Stimulated activated CD4-positive, alpha-beta T cell treated with anti-CD3 and anti-CD28 coated beads, TNF-alpha, amount 100 ng/mL, for 48 hours (primary cell): ENCODE measurements around the gene MYOG.
A peak's percentile ranks its signal among the peaks of the same experiment; 100 is the strongest.

Source experiments
- DNase-seq, 3 donors: peaks; one replicate each; pipeline ENCODE4 v3.0.0-alpha.2; 2020; ENCODE audit warnings: low read depth in 3 of 3

MYOG gene

DNA sequence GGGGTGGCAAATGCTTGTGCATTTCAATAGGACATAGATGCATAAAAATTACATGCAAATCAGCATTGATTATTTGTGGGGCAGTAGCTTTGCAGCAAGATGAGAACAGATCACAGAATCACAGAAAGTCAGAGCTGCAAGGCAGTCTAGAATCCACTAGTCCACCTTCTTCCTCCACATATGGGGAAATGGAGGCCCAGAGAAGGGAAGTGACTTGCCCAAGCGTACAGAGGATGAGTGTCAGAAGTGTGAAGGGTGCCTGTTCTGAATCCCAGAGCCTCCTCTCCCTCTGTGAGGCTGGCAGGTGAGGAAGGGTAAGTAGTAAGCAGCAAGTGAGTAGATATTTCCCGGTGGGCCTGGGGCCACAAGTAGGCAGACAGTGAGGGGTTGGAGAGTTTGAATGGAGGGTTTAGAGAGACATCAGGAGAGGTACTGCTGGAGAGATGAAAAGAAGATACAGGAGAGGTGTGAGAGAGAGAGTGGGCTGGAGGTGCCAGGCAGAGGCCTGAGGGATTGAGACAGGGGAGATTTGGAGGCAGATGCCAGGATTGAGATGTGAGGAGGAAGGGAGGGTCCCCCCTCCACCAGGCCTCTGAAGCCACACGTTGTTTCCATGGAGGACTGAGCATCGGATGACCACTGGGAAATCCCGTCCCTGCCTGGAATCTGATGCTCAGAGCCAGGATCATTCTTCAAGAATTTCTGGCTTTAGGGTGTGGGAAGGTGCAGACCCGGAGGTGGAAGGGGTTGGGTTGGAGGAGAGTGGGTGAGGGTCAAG lies 4.8 kb upstream of the MYOG start:
- no peak for DNase-seq

DNA sequence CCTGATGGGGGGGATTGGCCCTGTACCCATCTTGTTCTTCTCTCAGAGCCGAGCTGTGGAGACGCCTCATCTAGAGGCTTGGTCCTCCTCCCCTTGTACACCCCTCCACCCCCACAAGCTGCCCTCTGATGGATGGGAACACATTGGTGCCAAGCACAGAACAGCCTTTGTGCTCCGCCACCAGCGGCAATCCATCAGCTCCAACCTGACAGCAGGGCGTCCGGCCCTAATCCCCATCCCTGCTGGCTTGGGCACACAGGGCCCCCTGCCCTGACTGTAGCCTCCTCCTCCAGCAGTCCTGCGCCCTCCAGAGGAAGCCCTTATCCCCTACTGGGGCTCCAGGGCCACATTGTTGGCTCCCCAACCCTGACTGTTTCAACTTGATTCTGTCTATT lies 3.8 kb upstream of the MYOG start:
- no peak for DNase-seq

DNA sequence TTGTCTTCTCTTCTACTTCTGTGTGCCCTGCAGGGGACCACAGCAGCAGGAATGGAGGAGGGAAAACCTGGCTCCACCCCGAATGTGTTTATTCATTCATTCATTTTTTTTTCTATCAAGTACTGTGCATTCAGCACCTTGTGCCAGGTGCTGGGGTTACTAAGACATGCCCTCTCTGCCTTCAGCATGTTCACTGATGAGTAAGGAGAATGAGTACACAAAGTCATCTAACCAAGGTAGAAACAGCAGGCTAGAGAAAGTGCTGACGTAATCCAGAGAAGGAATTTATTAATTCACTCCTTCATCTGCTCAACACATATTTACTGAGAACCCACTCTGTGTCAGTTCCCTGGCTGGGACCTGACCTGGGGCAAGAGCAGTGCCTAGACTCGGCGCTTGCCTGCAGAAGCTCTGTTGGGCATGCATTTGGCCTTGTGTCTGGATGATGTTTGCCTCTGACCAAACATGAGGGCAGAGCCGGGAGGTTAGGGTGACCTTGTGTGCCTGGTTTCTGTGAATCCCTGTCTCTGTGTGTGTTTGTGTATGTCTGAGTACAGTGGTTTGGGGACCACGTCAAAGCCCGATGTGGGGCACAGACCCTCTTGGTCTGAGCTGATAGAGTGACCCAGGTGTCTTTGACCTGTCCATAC lies 3.3 kb upstream of the MYOG start:
- no peak for DNase-seq

DNA sequence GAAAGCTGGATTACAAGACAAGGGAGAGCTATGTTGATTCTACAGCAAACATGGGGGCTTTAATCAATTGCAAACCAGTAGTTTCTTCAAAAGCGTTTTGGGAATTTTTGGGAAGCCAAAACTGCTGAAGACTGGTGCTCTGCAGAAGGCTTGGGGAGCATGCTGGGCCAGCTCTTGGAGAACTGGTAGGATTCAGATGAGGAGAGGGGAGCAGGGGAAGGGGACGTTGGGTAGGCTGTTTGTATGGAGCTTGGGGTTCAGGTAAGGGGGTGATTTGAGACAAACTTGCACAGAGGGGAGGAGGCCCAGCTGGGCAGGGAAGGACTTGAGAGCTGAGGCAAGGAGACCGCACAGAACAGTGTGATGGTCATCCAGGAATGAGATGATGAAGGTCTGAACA lies 2.6 kb upstream of the MYOG start:
- no peak for DNase-seq

DNA sequence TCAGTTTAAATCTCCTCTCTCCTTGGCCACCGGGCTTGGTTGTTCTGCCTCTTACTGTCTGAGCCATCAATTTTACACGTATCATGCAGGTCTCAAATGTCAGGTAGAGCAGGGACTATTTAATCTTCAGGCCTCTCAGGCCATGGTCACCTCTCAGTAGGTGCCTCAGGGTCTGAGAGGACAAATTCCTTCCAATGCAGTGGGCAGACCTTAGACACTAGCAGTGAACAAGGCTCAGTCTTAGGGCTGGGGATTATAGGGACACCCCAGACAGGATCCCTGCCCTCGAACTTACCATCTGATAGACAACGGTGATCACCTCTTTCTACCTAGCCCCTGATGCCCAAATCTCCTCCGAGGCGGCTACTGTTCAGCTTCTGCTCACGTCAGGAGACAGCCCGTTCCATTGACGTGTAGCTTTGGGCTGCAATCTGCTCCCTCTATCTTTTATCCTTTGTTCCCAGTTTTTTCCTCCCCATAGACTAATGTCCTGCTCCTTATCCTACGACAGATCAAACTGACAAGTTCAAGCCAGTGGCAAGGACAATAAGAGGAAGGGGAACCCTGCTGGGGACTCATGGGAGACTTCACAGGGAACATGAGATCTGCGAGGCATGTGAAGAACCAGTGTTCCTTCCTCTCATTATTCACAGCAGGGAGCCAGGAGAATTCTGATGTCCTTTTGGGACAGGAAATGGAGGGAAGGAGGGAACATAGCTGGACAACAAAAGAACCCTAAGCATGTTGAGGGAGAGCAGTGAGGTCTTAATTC lies 1.4 kb upstream of the MYOG start:
- DNase-seq = no peak

DNA sequence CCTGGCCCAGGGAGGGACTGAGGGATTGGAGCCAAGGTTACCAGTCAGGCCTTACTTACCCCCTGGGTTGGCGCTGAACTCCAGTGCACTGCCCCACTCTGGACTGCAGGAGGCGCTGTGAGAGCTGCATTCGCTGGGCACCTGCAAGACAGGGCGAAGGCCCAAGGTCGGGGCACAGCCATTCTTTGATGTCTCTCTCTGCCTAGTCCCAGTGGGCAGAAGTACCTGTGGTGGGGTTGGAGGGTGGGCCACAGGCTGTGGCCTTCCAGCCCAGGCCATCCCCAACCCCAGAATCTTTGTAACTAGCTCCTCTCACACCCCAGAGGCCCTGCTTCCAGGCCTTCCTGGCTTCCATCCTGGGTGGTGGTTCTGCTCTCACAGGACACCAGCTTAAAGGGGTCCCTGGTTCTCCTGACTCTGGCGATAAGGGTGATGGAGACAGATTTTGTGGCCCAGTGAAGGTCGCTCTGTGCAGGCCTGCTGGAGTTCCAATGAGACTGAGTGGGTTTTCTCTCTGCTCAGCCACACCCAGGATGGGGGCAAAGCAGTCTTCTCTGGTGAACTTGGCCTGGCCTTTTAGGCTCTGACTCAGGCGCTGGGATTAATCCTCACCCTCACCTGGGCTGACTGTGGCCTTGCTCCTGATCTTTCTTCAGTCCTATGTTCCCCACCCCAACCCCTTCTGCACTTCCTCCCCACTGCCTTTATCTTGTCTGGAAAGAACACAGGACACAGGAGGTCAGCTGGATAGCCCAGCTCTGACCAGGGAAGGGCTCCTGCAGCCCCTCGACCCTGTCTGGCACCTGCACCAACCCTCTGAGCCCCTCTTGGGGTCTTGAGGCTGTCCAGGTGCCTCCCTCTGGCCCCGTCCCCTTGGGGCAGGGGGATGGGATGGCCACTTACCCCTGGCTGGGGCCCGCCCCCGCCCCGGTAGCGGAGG lies 954 bp downstream of the MYOG start:
- DNase-seq = peak; percentile 19 to 38 (median 21)

DNA sequence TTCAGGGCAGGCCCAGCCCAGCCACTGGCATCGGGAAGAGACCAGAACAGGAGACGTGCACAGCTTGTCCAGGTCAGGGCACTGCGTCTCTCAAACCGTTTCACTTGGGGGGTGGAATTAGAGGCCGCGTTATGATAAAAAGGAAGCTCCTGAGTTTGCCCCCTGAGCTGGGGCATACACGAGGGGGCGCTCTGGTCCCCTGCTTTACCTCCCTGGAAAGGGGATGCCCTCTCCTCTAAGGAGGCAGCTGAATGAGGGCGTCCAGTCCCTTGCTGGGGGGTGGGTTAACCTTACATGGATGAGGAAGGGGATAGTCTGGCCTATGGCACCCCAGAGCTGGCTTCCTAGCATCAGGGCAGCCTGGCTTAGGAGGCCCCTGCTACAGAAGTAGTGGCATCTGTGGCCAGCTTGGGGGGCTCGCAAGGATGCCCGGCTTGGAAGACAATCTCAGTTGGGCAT lies 2.3 kb downstream of the MYOG start:
- no peak for DNase-seq

DNA sequence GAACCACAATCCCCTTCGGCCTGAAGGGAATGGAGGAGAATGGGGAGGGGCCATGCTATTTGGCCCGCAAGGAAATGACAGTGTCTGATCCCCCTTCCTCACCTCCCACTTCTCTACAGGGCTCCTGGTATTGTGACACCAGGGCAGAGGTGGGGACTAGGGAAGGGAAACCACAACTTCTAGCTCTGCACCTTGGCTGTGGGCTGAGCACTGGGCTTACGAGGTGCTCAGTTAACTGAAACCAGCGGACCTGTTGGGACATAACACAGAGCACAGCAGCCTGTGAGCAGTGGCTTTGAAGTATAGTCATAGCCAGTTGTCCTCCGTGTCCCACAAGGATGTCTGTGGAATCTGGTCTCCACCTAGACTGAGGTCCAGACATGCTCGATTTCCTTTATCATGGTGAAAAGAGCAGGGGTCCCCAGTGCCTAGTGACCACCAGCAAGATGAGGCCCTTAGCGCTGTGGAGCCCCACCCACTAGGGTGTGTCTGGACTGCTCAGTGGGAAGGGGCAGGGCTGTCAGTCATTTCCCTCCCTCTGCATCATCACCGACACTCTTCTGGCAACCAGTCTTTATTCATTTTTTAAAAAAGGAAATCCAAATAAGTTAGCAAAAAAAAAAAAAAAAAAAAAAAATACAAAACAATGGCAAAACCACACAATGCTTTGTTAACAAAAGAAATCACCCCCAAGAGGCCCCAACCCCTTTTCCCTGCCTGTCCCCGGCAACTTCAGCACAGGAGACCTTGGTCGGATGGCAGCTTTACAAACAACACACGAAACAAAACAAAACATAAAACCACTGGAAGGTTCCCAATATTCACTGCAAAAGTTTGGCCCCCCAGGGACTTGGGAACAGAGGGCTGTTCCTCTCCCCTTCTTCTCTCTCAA lies 3.0 kb downstream of the MYOG start:
- DNase-seq = no peak

DNA sequence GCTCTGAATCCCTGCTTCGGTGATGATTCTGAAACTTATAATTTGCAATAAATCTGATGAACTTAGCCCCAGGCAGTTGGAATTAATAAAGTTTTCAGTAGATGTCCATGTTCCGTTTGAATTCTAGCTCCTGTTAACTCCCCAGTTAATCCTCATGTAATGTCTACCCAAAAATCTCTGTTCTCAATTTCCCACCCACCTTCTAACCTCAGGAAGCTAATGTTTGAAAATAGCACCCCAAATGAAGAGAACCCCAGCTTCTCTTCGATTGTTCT lies 3.6 kb downstream of the MYOG start:
- DNase-seq = no peak

DNA sequence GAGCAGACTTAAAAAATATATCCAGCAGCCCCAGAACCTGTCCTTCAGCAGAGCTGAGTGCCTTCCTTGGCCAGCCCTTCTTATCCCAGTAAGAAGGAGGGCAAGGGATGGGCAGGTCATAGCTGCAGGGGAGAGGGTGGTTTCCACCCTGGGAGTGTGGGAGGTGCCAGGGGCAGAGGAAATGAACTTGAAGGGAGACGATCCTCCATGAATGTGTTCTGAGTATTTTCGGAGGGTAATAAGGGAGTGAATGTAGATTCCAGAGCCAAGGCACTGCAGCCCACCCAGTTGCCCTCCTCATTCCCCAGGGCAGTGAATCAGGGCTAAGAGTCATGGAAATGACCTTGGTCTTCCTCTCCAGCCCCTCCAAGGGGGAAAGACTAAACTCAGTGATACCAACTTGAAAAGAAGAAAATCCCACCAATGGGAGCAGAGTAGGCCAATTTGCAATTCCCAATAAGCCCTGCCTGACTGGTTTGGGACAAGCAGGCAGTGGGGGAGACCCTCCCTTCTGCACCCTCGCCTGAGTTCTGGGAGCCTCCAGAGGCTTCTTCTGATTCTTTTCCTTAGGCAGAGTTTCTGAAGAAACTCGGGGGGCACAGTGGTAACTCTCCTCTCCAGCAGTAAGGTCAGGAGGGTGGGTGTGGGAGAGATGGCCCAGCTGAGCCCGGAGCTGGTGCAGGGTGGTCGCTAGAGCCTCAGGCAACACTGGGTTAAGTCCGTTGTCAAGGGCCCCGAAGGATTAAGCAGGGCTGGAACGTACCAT lies 4.2 kb downstream of the MYOG start:
- DNase-seq = no peak

DNA sequence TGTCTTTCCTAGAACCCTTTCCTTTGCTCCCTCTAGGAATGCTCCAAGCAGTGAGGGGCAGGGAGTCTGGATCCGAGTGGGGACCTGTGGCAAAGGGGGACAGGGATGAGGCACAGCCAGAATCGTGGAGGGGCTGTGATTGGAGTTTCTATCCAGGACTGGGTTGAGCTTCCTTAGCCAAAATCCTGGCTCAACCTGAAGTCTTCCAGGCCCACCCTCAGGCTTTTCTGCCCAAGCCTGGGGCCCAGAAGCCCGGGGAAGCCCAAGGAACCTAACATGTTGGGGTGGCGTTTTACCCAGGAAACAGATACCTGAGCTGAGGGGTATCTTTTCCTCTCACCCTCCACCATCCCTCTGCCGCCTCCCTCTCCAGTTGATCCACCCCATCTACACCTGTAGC lies 5.4 kb downstream of the MYOG start:
- no peak for DNase-seq

DNA sequence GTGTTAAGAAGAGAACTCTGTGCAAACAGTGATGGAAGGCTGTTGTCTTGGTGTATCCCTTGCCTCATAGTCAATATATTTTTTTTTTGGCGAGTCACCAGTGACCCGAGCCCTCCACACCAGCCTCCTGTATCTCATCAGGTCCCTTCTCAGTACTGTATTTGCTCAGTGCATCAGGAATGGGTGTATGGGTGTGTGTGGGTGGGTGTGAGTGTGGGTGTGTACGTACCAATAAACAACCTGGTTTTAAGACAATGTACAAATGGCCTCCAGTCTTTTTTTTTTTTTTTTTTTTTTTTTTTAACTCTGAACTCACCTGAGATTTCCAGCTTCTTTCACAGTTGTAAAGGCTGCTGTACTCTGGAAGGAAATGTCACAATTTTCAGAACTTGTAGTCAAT lies 7.3 kb downstream of the MYOG start:
- DNase-seq = no peak

DNA sequence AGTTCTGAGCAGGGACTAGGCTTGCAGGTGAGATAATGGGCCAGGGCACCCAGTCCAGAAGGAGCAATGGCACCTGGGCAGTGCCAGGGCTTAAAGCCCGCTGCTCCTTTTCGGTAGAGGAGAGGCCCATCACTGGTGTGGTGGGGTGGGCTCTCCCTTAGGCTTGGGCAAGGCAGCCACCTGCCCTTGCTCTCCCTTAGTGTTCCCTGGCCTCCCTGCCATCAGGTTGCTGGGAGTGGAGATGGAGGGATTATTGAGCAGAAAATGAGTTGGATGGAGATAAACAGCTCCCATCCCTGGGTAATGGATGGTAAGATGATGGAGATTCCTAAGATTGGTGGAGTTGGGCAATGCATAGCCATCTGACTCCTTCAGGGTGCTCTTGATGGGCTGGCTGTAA lies 7.9 kb downstream of the MYOG start:
- DNase-seq = no peak

DNA sequence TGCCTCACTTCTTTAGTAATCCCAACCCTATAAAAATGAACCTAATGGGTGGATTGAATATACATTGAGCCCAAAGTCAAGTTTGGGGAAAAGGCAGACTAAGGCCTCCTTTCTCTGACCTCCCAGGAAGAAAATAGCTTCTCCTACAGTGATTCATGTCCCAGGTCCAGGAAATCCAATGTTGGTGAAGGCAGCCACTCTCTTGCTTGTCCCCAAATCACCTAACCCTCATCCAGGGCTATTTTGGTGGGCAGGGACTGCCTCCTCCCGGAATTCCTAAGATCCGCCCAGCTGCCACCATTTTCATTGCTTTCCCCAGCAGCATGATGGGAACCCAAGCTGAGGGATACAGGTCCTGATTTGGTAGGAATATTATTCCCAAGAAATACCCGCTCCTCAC lies 8.4 kb downstream of the MYOG start:
- no peak for DNase-seq

DNA sequence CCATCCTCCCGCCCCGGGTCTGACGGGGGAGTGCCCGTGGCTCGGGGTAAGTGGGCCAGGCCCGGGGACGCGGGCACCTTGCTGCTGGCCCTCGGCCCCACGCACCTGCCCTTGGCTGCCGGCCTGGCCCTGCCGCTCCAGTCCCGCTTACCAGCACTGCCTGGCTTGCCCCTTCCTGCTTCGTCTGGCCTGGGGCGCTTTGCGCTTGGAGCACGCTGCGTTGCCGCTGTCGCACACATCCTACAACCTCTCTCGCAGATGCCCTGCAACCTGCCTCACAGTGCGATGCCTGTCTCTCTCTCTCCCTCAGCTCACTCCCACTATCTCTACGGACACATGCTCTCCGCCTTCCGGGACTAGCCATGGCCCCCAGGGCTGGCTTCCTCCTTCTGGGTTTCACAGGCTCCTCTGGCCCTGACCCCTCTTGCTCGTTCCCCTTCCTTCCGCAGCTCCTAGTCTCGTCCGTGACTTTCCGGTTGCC lies 9.7 kb downstream of the MYOG start:
- DNase-seq = no peak

DNA sequence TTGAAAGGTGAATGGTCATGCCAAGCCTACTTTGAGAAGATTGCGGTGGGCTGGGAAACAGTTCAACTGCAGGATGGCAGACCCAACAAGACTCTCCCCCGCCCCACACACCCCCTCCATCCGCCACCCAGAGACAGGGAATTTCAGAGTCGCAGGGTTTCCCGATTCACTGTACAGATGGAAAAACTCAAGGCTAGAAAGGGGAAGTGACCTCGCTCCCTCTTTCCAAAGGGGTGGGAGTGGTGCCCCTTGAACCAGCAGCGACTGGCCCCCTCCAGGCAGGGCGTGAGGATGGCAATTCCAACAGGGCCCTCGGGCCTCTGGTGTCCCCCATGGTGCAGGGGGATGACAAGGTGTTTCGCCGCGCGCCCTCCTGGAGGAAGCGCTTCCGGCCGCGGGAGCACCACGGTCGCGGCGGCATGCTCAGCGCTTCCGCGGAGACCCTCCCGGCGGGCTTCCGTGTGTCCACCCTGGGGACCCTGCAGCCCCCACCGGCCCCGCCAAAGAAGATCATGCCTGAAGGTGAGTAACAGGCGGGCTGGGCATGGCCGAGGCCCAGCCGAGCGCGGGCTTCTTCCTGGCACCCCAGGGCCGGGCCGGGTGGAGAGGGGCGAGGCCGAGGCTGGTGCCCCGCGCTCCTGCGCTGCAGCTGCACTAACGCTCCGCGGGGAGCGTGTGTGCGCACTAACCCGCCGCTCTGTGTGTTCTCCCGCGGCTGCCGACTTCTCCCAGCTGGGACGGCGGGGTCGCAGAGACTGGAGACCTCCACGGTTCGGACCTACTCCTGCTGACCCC lies 10.4 kb downstream of the MYOG start:
- DNase-seq = no peak

DNA sequence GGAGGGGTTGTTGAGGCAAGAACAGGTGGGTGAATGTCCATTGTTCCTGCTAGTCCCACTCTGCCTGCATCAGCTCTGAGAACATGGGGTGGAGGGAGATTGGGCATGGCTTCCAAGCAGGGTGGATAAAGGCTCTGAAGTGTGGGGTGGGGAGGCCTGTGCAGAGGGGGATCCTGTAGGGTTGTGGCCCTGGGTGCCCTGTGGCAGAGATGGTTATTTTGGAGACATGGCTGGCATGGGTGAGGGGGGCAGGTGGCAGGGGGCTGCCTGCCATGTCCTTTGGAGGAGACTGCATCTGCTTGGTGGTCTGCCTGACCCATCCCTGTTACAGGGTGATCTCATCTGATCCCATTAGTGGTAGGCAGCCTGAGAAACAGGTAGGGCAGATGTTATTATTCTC lies 11.2 kb downstream of the MYOG start:
- no peak for DNase-seq

DNA sequence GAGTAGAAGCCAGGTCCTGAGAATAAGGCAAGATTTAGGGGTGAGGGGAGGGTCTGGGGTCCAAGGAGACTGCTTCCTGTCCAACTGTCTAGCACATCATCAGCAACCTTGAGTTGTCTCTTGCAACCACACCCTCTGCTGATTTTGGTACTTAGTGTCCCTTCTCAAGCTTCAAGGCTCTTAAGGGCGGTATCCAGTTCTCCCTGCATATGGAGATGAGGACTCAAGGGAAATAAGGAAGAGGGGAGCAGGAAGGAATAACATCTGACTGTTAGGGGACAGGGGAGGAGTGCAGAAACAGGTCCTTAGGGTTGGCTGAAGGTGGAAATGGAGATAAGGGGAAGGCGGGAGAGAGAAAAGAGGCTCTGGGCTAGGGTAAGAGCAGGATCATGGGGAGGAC lies 12.3 kb downstream of the MYOG start:
- DNase-seq = no peak

DNA sequence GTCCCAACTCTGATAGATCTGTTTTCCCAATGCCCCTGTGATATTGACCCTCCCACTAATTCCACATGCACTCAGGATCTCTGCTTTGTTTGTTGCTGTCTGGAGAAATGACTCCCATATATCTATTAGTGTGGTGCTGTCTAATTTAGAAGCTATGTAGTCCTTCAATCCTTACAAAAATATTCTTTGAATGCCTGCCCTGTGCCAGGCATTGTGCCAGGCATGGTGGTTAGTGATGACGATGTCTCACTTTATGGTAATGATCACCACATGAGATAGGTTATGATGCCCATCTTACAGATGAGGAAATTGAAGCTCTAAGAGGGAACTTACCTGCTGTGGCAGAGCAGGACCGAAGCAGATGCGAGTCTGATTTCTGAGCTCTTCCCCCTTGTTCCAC lies 12.9 kb downstream of the MYOG start:
- DNase-seq = no peak
